ENCODE measurements around the gene DUSP7. TPM values are rescaled to one million over a fixed set of nuclear protein-coding genes. Genes with fewer than 3 reads are reported as not detected.

DUSP7 gene
- total RNA-seq, 1 experiment from 2014 or later: 16.6 TPM

DNA sequence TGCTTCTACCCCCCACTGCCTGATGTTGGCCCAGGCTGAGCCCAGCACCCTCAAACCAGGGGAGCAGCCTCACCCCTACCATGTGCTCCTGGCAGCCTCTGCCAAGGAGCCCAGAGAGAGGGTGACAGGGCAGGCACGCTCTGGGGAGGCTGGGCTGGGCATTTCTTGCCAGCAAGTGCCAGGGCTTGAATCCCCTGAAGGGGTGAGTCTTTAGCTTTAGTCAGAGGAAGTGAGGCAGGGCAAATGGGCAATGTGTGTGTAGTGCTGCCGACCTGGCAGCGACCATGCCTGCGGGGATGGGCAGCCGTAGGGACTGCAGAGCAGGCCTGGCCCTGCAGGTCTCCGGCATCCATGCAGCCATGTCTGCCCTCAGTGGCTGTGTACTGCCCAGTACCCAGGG lies 18.1 kb downstream of the DUSP7 start:
- Histone ChIP-seq H3K27me3 (ENCODE audit: insufficient read depth, low read length) (no peaks in the 10 kb centered on the region), H3K9me2 (ENCODE audit: insufficient read depth) (no peaks in the 10 kb centered on the region), H4K20me1 (ENCODE audit: insufficient read depth) (no peaks in the 10 kb centered on the region), H3K4me3 (replicated peaks in 1 of 2; ENCODE audit: low read depth in 1 of 2, low read length in 2 of 2) (no peak overlapping the region), H2AFZ (ENCODE audit: low read depth, low read length, poor library complexity, severe bottlenecking) (no peak overlapping the region), H3K79me2 (ENCODE audit: insufficient read depth, low read length) (no peaks in the 10 kb centered on the region), H3K27ac (ENCODE audit: low read depth, low read length) (no peak overlapping the region), H3K9ac (ENCODE audit: low read length) (no peak overlapping the region), H3K4me2 (ENCODE audit: low read length) (no peak overlapping the region), H3K36me3 (ENCODE audit: control insufficient read depth in 1 of 2, insufficient read depth in 2 of 2, low read length in 2 of 2) (no peaks in the 10 kb centered on the region), H3K4me1 (ENCODE audit: control insufficient read depth in 1 of 2, insufficient read depth in 2 of 2, low read length in 2 of 2) (peaks cover 0 to 11% of the 10 kb centered on the region in 2 experiments; a peak in 1 of 4 replicates), H3K9me3 (ENCODE audit: control insufficient read depth in 1 of 2, insufficient read depth in 1 of 2, low read depth in 1 of 2, low read length in 2 of 2) (no peaks in the 10 kb centered on the region)
- DNase-seq (ENCODE audit: low read depth, low spot score) (no peak), ATAC-seq (no peak)
- RAD21 ChIA-PET (ENCODE audit: low non-redundant PET in 1 of 2, low total read pairs in 2 of 2, uncharacterized antibody in 2 of 2, unreplicated experiment in 2 of 2): no interaction called here
- POLR2A ChIA-PET: interaction anchor here (0.6 kb wide), 1 partner anchor 42 kb away, joined by 3 read pairs; the partner anchor contains the start of gene RPL29
- no TSS peak for BruUV-seq (replicated peaks)
- CTCF ChIA-PET: interaction anchor here (1.0 to 2.3 kb wide), 2 partner anchors 40 to 85 kb away, joined by 3 to 7 read pairs; no protein-coding TSS in a partner anchor
- intact Hi-C loops (cut with micrococcal nuclease): no loop called here
- TF ChIP-seq, protein P1, sequence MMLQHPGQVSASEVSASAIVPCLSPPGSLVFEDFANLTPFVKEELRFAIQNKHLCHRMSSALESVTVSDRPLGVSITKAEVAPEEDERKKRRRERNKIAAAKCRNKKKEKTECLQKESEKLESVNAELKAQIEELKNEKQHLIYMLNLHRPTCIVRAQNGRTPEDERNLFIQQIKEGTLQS (IDR thresholded peaks at IDR 0.05): no peak
- TF ChIP-seq TCF7L2 (IDR thresholded peaks at IDR 0.05; ENCODE audit: borderline replicate concordance, extremely low read depth, insufficient read depth, insufficient read length): no peak

DNA sequence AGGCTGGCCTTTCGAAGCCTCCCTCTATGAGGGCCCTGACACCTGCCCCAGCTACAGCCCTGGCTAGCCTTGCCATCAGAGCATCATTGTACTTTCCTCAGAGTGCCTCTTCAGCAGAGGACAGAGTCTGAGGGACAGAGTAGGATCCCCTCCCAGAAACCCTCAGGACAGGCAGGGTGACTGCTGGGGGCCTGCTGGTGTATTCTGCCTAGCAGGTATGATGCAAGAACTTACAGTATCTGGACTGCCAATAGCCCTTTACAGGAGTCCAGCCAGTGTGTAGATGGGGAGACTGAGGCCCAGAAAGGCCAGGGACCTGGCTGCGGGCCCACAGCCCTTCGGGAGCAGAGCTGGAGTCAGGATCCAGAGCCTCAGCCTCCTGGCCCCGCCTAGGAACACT lies 19.1 kb downstream of the DUSP7 start:
- no peaks in the 10 kb centered on the region for H4K20me1 ChIP-seq (ENCODE audit: insufficient read depth)
- no peak overlapping the region for H3K4me2 ChIP-seq (ENCODE audit: low read length)
- no peak overlapping the region for H3K27ac ChIP-seq (ENCODE audit: low read depth, low read length)
- no peaks in the 10 kb centered on the region for H3K27me3 ChIP-seq (ENCODE audit: insufficient read depth, low read length)
- TF ChIP-seq, protein P1 (IDR thresholded peaks at IDR 0.05): no peak
- TF ChIP-seq, protein P2, sequence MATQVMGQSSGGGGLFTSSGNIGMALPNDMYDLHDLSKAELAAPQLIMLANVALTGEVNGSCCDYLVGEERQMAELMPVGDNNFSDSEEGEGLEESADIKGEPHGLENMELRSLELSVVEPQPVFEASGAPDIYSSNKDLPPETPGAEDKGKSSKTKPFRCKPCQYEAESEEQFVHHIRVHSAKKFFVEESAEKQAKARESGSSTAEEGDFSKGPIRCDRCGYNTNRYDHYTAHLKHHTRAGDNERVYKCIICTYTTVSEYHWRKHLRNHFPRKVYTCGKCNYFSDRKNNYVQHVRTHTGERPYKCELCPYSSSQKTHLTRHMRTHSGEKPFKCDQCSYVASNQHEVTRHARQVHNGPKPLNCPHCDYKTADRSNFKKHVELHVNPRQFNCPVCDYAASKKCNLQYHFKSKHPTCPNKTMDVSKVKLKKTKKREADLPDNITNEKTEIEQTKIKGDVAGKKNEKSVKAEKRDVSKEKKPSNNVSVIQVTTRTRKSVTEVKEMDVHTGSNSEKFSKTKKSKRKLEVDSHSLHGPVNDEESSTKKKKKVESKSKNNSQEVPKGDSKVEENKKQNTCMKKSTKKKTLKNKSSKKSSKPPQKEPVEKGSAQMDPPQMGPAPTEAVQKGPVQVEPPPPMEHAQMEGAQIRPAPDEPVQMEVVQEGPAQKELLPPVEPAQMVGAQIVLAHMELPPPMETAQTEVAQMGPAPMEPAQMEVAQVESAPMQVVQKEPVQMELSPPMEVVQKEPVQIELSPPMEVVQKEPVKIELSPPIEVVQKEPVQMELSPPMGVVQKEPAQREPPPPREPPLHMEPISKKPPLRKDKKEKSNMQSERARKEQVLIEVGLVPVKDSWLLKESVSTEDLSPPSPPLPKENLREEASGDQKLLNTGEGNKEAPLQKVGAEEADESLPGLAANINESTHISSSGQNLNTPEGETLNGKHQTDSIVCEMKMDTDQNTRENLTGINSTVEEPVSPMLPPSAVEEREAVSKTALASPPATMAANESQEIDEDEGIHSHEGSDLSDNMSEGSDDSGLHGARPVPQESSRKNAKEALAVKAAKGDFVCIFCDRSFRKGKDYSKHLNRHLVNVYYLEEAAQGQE (IDR thresholded peaks at IDR 0.05; ENCODE audit: low read depth): no peak
- TF ChIP-seq POLR2A (IDR thresholded peaks at IDR 0.05; ENCODE audit: borderline replicate concordance, extremely low read depth, insufficient read depth, insufficient read length): no peak
- no peak for TF ChIP-seq SIN3A (IDR thresholded peaks at IDR 0.05; ENCODE audit: low read depth)
- no peak for TF ChIP-seq ELF1 (IDR thresholded peaks at IDR 0.05; ENCODE audit: borderline replicate concordance, low read depth)
- TF ChIP-seq CEBPB (IDR thresholded peaks at IDR 0.05; ENCODE audit: low read depth): no peak
- TF ChIP-seq, protein P3, sequence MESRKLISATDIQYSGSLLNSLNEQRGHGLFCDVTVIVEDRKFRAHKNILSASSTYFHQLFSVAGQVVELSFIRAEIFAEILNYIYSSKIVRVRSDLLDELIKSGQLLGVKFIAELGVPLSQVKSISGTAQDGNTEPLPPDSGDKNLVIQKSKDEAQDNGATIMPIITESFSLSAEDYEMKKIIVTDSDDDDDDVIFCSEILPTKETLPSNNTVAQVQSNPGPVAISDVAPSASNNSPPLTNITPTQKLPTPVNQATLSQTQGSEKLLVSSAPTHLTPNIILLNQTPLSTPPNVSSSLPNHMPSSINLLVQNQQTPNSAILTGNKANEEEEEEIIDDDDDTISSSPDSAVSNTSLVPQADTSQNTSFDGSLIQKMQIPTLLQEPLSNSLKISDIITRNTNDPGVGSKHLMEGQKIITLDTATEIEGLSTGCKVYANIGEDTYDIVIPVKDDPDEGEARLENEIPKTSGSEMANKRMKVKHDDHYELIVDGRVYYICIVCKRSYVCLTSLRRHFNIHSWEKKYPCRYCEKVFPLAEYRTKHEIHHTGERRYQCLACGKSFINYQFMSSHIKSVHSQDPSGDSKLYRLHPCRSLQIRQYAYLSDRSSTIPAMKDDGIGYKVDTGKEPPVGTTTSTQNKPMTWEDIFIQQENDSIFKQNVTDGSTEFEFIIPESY (IDR thresholded peaks at IDR 0.05; ENCODE audit: extremely low read depth, insufficient replicate concordance, low read length): no peak
- TF ChIP-seq POLR2AphosphoS5 (IDR thresholded peaks at IDR 0.05; ENCODE audit: low read depth, low read length): no peak
- intact Hi-C loops (cut with micrococcal nuclease): no loop called here
- H3K4me3 ChIP-seq (replicated peaks in 1 of 2; ENCODE audit: low read depth in 1 of 2, low read length in 2 of 2): no peak overlapping the region
- no peak overlapping the region for H3K9ac ChIP-seq (ENCODE audit: low read length)
- H2AFZ ChIP-seq (ENCODE audit: low read depth, low read length, poor library complexity, severe bottlenecking): no peak overlapping the region
- ChIA-PET POLR2A (no interaction called here), RAD21 (ENCODE audit: low non-redundant PET in 1 of 2, low total read pairs in 2 of 2, uncharacterized antibody in 2 of 2, unreplicated experiment in 2 of 2) (no interaction called here), CTCF (interaction anchor here (2.3 kb wide), 1 partner anchor 86 kb away, joined by 7 read pairs; no protein-coding TSS in a partner anchor)
- no peaks in the 10 kb centered on the region for H3K9me2 ChIP-seq (ENCODE audit: insufficient read depth)
- no peak for ATAC-seq
- no peak for DNase-seq (ENCODE audit: low read depth, low spot score)
- no peaks in the 10 kb centered on the region for H3K36me3 ChIP-seq (ENCODE audit: control insufficient read depth in 1 of 2, insufficient read depth in 2 of 2, low read length in 2 of 2)
- H3K9me3 ChIP-seq (ENCODE audit: control insufficient read depth in 1 of 2, insufficient read depth in 1 of 2, low read depth in 1 of 2, low read length in 2 of 2): no peaks in the 10 kb centered on the region
- peaks cover 0 to 11% of the 10 kb centered on the region in 2 experiments; a peak in 1 of 4 replicates for H3K4me1 ChIP-seq (ENCODE audit: control insufficient read depth in 1 of 2, insufficient read depth in 2 of 2, low read length in 2 of 2)
- no peaks in the 10 kb centered on the region for H3K79me2 ChIP-seq (ENCODE audit: insufficient read depth, low read length)
- no TSS peak for BruUV-seq (replicated peaks)

All from HCT116 (cell line).